Inferior parietal cortex (tissue), 1 donor: ENCODE results near the gene DENND2D.

Experiments
- DNase-seq: peaks from one replicate; pipeline ENCODE4 v3.0.0-alpha.2; 2016; ENCODE audit errors: extremely low spot score

The DENND2D gene, protein sequence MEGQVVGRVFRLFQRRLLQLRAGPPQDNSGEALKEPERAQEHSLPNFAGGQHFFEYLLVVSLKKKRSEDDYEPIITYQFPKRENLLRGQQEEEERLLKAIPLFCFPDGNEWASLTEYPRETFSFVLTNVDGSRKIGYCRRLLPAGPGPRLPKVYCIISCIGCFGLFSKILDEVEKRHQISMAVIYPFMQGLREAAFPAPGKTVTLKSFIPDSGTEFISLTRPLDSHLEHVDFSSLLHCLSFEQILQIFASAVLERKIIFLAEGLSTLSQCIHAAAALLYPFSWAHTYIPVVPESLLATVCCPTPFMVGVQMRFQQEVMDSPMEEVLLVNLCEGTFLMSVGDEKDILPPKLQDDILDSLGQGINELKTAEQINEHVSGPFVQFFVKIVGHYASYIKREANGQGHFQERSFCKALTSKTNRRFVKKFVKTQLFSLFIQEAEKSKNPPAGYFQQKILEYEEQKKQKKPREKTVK

DNA sequence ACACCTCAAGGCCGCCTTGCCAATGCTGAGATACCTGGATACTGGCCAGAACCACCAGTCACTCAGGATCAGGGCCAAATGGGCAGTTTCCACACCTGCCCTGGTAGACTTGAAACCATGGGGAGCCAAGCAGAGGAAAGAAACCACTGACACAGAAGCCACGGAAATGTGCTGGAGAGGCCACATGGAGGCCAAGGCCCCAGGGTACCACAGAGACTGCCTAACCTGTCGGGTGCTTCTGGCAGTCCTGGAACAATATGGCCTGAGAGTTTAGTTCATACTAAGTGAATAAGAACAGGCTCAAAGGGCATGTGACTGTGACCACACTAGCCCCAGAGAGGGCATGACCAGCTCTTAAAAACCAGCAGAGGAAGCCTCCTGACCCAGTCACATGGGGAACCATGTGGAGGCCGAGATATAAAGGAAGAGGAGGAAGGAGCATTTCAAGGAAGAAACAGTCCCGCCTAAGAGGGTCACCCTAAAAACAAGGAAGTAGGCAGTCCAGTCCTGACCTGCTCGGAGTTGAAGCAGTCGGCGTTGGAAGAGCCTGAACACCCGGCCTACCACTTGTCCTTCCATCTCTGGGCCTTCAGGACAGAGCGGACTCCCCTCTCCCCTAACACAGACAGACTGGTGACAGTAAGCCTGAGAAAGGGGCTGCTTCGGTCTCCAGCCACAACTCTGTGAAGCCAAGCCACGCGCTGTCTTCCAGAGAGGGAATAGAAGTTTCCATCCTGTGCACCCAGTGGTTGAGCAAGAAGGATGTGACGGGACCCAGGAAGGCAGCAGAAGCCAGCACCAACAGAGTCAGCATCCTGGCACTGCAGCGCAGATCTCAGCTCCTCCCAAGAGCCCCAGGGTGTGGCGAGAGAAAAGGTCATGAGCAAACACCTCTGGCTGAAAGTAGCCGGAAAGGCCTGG lies at the start of gene DENND2D:
Gene DENND2D, minus strand, starts transcription at position 766 of the 921 bp plus-strand sequence. Its CDS starts 187 bp downstream, at position 579.
- DNase-seq, result peak; percentile 17

DNA sequence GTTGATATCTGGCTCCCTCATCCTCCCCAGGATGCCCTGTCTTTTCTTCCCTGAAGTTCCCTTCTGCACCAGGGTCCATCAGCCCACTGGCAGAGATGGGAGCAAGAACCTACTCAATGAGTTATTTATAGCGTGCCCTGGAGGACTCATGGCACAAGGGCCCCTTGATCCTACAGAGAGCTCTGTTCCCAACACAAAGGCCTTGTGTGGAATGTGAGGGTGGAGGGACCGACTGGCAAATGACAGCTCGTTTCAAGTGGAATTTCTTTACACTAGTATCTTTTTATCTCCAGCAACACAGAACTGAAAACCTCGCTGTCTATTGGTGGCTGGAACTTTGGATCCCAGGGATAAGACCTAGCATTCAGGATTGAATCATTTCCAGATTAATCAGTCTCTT lies 49.5 kb upstream of the DENND2D start:
- DNase-seq, result peak; percentile 55

DNA sequence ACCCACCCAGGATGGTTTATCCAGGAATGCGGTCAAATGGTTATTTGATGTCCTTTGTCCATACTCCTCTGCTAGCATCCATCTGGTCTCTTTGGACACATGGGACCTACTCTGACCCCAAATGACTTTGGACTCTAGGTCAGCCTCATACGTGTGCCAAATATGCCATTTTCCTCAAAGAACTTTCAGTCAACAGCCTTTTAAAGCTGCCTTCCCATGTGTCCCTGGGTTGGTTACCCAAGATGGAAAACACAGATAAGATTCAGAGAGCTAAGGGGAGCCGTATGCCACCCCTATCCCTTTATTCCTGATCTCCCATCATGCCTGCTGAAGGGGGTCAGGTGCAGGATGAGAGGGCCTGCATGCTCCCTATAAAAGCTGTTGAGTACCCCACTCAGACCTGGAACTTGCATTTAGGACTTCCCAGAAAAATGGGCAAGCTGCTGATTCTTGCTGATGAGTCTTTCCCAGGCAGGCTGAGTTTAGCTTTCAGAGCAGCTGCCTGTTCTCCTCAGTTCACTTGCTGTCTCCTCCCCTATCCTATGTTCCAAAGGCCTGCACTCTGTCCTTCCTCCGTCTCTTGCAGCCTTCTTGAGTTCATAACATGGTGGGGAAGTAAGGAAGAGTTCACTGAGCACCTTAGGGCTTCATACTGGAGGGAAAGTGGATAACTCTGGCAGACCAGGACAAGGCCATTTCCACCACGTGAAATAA lies 46.8 kb upstream of the DENND2D start:
- no peak for DNase-seq

DNA sequence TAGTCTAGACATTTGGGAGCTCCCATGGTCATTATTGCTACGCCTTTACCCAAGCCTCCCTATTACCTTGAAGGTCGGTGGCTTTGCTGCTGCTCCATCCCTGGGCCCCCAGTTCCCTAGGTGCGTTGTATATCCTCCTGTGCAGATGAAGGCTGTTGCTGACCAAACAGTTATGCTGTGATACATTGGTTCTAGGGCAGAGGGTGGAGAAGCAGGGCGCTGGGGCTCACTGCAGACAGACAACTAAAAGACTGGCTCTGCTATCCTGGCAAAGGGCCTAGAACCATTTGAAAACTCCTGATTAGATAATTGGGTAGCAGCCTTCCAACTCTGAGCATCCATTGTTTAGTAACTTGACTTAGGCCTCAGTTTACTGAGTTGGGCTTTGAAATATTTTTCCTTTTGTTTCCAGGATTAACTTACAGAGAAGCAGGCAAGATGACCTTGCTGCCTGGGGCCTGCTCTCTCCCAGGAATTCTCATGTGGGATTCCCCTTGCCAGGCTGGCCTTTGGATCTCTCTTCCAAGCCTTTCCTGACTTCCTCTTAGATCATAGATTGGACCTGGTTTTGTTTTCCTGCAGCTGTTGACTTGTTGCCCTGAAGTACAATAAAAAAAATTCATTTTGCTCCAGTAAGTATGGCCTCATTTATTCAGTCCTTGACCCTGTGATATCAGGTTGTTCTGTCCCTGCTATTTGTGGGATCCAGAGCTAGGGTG lies 42.5 kb upstream of the DENND2D start:
- DNase-seq, result no peak

DNA sequence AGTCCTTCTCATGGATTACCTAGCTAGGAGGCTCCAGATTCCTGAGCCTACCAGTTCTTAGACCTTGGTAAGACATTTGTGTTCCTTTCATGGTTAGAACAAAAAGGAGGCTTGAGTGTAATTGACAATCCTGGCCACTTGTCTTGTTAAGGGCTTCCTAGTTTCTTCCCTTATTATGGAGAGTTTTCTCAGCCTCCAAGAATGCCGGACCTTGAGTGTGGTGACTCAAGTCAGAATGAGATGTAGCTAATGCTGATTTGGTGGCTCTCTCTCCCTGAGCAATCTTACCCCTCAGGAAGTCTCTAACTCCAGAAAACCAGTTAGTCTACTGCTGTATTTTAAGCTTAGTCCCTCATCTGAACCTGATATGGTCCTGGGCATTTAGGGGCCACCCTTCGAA lies 41.4 kb upstream of the DENND2D start:
- no peak for DNase-seq

DNA sequence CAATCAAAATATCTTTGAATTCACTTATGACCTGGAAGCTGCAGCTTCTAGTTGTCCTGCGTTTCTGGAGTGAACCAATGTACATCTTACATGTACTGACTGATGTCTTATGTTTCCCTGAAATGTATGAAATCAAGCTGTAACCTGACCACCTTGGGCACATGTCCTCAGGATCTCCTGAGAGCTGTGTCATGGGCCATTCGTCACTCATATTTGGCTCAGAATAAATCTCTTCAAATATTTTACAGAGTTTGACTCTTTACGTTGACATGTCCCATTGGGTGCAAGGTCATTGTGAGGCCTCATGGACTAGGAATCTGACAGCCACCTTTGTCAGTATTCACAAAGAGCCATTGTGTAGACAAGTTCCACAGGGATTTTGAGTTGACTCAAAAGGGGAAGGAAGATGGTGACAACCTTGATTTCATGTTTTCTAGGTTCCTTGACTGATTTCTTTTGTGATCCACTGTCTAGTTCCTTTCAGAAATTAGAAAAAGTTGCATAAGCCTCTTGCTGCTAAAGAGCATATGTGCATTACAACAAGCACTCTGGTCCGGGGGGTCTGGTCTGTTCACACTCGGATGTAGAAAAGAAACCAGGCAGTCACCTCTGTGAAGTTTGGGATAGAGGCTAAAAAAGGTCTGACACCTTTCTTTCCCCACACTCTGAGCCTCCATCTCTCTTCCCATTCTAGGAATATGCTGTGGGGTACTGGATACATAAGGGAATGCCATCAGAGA lies 37.8 kb upstream of the DENND2D start:
- no peak for DNase-seq

DNA sequence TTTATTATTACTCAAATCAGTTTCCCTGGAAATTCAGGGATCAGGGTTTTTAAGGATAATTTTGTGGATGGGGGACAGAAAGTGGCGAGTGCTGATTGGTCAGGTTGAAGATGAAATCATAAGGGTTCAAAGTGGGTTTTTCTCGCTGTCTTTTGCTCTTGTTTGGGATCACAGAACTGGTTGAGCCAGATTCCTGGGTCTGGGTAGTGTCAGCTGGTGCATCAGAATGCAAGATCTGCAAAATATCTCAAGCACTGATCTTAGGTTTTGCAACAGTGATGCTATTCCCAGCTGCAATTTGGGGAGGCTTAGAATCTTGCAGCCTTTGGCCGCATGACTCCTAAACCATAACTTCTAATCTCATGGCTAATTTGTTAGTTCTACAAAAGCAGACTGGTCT lies 36.4 kb upstream of the DENND2D start:
- no peak for DNase-seq

DNA sequence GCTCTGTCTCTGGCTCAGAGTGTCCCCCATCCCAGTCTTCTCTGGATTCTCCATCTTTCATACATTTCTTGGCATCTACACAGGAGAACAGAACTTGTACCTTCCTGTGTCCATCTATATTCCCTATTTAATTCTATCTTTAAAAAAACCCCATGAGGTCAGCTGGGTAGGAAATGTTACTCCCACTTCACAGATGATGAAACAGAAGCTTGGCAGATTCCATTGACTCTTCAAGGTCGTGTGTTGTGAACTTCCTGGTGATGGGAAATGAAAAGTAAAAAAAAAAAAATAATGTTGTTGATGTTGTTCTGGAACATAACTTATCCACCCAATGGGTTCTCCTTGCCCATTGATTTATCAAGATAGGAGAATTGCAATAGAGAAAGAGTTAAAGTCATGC lies 35.9 kb upstream of the DENND2D start:
- no peak for DNase-seq

DNA sequence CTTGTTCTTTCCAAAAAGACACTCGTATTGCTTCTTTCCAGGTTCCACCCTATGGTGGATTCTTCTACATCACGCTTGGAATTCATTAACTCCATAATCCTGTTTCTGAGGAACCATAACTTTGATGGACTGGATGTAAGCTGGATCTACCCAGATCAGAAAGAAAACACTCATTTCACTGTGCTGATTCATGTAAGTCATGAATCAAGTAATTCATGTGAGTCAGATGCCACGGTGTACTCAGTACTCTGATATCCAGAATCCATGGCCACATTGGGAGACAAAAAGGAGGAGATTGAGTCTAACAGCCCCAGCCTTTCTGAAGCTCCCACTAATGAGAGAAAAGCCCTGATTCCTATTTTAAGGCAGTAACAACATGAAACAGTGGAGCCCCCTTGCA lies 34.4 kb upstream of the DENND2D start:
- DNase-seq, result no peak

DNA sequence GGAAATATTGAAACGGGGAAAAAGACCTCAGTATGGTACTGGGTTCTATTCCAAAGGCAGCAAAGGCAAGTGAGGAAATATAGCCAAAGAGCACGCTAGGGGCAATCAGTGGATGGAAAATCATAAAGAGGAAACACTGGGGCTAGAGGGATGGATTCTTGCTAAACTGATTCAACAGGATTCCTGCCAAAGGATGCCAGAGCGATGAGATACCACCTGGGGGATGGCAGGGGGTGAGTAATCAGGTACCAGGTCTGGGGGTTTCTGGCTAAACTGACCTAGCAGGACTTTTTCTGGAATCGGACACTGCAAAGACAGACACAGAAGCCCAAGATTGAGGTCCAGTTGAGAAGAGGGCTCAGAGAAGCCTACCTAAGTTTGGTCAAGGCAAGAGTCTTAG lies 33.8 kb upstream of the DENND2D start:
- no peak for DNase-seq

DNA sequence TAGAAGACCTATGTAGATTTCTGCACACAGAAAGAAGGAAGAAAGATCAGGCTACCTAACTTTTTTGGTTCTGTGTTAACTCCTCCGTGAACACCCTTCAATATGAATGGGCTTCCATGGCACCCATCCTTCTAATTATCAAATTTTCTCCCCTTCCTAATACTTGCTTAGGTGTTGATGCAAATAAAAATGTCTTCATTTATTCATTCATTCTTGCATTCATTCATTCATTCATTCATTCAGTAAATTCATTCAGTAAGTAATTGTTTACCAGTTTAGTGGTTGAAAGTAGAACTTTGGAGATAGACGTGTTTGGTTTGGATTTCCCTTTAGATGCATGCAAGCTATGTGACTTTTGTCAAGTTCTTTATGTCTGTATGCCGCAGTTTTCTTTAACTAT lies 31.7 kb upstream of the DENND2D start:
- no peak for DNase-seq

DNA sequence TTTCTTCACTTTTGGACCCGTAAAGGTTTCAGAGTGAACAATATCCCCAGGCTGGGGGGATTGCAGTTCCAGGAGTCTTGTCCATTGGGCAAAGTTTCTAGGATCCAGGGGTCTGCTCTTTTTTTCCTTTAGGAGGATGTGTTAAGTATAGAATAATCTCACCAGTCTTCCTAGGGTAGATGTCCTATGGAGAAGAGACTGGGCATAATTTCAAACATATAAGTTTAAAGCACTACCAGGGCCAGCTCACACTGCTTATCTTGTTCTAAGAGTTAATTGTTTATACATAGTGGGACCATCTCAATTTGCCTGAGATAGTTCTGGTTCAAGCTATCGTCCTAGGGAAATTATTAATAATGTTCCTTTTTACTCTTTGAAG lies 28.3 kb upstream of the DENND2D start:
- no peak for DNase-seq

DNA sequence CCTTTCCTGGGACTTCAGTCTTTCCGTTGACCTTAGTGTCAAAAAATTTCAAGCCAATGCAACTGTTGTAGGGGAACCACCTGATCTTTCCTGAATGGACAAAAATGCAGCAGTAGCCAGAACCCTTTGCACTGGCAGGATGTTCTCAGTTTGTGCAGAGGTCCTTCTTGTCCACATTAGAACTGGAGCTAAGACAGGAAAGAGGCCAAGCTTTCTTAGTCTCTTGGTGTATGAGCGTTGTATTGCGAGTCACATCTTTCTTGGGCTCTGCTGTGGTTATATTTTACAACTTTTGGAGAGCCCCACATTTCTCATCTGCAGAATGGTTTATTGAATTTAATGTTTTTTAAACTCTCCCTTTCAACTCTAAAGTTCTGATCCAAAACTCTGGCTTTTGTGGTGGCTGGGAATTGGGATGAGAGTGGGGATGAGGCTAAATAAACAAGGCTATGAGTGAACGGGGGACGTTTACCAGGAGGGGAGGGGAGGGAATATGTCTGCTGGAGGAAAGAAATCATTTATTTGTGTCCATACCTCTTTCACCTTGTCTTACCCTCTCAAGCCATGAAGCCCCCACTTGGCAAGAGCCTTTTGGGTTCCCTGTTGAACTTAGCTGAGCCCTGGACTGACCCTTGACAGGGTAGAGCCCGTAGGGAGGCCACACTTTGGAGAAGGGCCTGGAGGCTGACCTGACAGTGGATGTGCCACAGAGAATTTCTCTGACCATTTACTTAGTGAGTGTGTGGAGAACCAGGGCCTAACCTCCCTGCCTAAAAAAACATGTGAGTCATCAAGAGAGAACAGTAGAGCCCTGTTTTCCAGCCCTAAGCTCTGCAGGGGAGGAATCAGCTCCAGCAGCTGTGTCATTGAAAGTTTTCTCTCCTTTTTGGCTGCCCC lies 27.7 kb upstream of the DENND2D start:
- peak; percentile 32 for DNase-seq

DNA sequence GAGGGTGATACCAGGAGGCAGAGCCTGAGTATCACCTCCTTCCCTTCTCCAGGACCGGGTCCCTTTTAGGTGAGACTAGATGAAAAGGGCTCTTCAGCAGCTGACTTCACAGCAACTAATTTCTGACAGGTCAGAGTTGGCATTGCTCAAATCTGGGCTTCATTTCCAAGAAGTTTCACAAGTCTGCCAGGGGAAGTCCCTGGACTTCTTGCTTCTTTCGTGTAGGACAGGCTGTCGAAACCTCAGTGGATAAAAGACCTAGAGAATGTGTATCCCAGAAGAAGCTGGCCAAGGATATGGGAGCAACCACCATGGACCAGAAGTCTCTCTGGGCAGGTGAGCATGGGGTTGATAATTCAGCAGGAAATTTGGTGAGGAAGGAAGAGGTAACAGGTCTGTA lies 27.0 kb upstream of the DENND2D start, which contains the start of gene CHI3L2:
Gene CHI3L2, plus strand, starts transcription at position 280 of the 400 bp plus-strand sequence. Its CDS starts 17 bp downstream, at position 297.
- no peak for DNase-seq

DNA sequence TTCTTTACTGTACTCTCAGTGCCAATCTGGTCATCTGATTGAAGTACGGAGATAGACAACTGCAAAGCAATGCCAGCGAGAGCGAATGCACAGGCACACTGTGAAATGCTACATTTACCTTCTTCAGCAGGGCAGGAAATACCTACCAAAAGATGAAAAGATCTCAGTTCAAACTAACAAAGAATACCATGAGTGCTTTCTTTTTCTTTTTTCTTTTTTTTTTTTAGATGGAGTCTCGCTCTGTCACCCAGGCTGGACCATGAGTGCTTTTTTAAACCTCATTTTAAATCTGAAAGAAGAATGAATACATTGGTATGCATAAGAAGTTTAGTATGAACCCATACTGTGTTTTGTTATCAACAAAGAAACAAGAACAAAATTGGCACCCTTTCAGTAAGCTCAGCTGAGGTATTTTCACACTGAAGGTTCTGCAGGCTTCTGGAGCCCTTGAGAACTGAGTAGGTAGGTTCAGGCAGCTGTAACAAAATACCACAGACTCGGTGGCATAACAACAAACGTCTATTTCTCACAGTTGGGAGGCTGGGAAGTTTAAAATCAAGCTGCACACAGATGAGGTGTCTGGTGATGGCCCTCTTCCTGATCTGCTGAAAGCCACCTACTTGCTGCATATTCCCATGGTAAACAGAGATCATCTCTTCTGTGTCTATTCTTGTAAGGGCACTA lies 25.4 kb upstream of the DENND2D start:
- DNase-seq, result no peak

DNA sequence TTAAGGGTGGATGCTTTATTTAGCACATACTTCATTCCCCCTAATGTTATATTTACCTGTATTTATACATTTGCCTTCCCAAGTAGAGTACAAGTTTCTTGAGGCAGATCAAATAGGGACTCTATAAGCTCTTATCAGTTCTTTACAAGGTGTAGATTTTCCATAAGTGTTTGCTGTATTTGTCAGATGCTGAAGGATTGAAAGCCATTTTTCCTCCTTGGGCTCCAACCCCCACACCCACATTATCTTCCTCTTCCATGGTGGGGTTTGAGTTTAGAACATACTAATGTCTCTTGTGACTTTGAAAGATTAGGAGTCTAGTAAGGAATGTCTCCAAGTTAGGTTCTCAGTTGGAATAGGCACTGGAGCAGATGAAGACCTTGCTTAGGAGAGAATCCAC lies 24.6 kb upstream of the DENND2D start:
- DNase-seq, result no peak

DNA sequence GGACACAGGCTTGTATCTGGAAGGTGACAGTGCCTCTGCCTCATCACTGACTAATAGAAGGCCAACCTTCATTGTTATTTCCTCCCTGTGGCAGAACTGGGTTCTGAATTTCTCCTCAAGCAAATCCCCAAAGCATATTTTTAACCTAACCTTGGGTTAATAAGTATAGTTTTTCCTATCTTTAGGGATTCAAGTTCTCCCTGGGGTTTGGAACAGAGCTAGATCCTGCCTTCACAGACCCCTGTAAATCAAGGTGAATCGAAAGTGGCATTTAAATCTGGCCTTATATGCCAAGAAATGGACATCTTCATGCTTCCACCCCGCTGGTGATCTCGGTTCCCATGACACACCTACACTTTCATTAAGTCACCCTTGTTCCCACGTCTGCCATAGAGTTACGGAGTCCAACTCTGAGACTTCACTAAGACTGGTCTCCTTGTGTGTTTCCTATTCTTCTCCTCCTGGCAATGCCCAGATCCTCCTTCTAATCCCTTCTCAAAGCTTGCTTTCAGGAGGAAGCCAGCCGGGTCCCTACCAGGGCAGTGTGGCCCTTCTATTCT lies 22.8 kb upstream of the DENND2D start:
- DNase-seq, result no peak

DNA sequence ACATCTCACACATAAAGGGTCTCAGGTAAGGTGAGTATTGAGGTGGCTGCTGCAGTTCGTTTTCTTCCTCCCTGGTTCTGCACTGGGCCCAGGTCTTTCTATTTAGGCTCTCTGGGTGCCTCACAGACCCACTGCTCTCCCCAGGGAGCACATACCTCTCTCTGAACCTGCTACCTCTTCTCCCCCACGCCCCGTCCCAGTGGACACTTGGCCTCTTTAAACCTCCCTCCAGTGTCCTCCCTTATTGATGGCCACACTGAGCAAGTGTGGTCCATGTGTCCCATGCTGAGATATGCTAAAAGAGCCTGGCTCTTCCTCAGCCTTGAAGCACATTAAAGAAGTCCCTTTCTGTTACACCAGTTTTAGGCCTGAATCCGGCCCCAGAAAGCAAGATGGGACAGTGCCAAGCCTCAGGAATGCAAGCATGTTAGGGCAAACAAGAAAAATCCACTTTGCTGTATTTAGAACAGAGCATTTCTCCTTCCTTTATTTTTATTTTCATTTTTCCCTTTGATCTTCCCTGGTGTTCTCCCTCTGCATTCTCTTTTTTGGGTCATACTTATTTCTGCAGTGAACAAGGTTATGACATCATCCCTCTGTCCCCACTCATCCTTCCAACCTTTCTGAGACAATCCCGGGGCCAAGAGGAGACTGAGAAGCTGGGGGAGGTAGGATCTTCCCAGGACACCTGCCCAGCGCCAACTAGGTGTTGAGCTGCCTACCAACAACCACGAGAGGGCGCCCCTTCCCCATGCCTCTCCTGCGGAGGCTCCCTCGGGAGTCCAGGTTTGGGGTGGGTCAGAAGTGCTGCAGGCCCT lies 22.1 kb upstream of the DENND2D start:
- peak; percentile 75 for DNase-seq
